ENCODE data around the gene FURIN. TPM values are rescaled to one million over a fixed set of nuclear protein-coding genes. Genes with fewer than 3 reads are reported as not detected.

FURIN gene
- total and polyA plus RNA-seq, 2 of the 8 experiments (the other 6 are each of a cell fraction or from before 2014, with no cell fraction given) = 15.8 to 32.1 TPM

DNA sequence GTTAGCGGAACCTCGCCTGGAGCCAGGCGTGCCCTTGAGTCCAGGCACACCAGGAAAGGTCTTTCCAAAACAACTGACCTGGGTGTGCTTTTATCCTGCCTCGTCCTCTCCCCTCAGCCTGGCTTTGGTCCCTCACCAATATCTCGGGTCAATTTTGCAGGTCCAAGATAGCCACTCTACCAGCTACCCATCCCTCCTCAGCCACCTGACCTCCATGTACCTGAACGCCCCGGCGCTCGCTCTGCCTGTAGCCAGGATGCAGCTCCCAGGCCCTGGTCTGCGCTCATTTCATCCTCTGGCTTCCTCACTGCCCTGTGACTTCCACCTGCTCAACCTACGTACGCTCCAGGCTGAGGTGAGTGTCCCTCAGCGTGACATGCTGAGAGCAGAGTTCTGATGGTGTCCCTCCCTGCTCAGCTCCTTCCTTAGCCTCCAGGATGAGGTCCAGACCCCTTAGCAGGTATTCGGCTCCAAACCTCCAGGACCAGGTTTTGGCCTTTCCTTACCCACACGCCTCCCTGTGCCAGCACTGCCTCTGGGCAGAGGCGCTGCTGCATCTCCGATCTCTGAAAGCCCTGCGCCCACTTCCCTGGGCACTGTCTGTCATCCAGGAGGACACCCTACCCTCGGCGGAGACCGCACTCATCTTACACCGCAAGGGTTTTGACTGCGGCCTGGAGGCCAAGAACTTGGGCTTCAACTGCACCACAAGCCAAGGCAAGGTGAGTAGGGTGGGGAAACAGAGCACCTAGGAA lies 49.8 kb downstream of the FURIN start:
- 92% methylated on average over 23 of the region's 23 CpGs; no CpG with 5 or more reads in 1 of the 2 experiments for WGBS, 2 experiments (ENCODE audit: extremely low coverage in 1 of 2, insufficient coverage in 1 of 2, insufficient read length in 1 of 2, insufficient replicate concordance in 2 of 2, low coverage in 1 of 2, low lambda C conversion rate in 2 of 2, missing lambda C conversion rate in 1 of 2)
- Histone ChIP-seq H4K91ac (replicated peaks; ENCODE audit: insufficient read length, low read length) (no peak overlapping the region), H2BK20ac (ENCODE audit: low read length) (no peak overlapping the region), H3K9me3 (ENCODE audit: insufficient read depth in 2 of 2, low read depth in 1 of 2, low read length in 1 of 2) (no peaks in the 10 kb centered on the region), H3K27me3 (replicated peaks in 1 of 4; ENCODE audit: control insufficient read depth in 3 of 4, extremely low read depth in 1 of 4, insufficient read depth in 3 of 4, low read length in 3 of 4) (no peaks in the 10 kb centered on the region), H4K20me1 (replicated peaks in 1 of 2; ENCODE audit: control insufficient read depth in 1 of 2, insufficient read depth in 2 of 2, low read length in 2 of 2) (peaks cover under 1 to 3% of the 10 kb centered on the region in 2 experiments), H3K18ac (ENCODE audit: extremely low read depth, low read length) (no peak overlapping the region), H3K4me3 (ENCODE audit: extremely low read depth in 1 of 4, insufficient read depth in 2 of 4, low read depth in 3 of 4, low read length in 4 of 4) (no peak overlapping the region), H3K4me2 (ENCODE audit: insufficient read depth in 1 of 2, low read depth in 2 of 2, low read length in 2 of 2) (no peak overlapping the region), H3K27ac (ENCODE audit: low read depth, low read length) (no peak overlapping the region), H3K79me2 (ENCODE audit: control insufficient read depth in 1 of 2, insufficient read depth in 2 of 2, low read length in 2 of 2) (no peaks in the 10 kb centered on the region), H2AK5ac (ENCODE audit: low read depth, low read length) (no peak overlapping the region), H3K4me1 (replicated peaks in 1 of 4; ENCODE audit: control insufficient read depth in 3 of 4, insufficient read depth in 4 of 4, low read length in 3 of 4) (peaks cover 0 to 2% (median 0%) of the 10 kb centered on the region in 4 experiments; a peak in 2 of 7 replicates), H2AFZ (ENCODE audit: low read length) (no peak overlapping the region), H3K79me1 (ENCODE audit: low read depth, low read length) (no peaks in the 10 kb centered on the region), H3K23ac (ENCODE audit: insufficient read length) (no peak overlapping the region), H3K9ac (replicated peaks in 1 of 4; ENCODE audit: extremely low read depth in 1 of 4, low read depth in 3 of 4, low read length in 3 of 4) (no peak overlapping the region), H3K14ac (ENCODE audit: insufficient read length) (no peak overlapping the region), H2BK15ac (ENCODE audit: low read length) (no peak overlapping the region), H3K36me3 (ENCODE audit: control insufficient read depth in 2 of 4, insufficient read depth in 4 of 4, low read length in 3 of 4) (no peaks in the 10 kb centered on the region; a peak in 2 of 8 replicates), H2BK5ac (ENCODE audit: low read depth, low read length) (no peak overlapping the region; the same call in 1 of the 2 replicates), H4K5ac (ENCODE audit: insufficient read length, low read depth, low read length) (no peak overlapping the region), H2BK120ac (replicated peaks; ENCODE audit: low read depth, low read length) (no peak overlapping the region), H3K4ac (replicated peaks; ENCODE audit: insufficient read length, low read depth, low read length) (no peak overlapping the region), H3K23me2 (ENCODE audit: low read depth, low read length) (no peaks in the 10 kb centered on the region), H2BK12ac (ENCODE audit: low read depth, low read length) (no peak overlapping the region), H4K8ac (ENCODE audit: extremely low read depth, insufficient read depth, low read length) (no peak overlapping the region), H3K56ac (replicated peaks; ENCODE audit: insufficient read length, low read depth, low read length) (no peak overlapping the region)
- ChIA-PET POLR2A (ENCODE audit: partially characterized antibody) (interaction anchor here (0.7 to 1.4 kb wide), 4 partner anchors 12 to 17 kb away, joined by 3 to 6 read pairs (median 3); partner anchors contain the start of genes MAN2A2 and UNC45A), CTCF (ENCODE audit: partially characterized antibody) (interaction anchor here (0.6 to 6.8 kb wide), 9 partner anchors 8 to 331 kb away, joined by 3 to 87 read pairs (median 4); partner anchors contain the start of genes HDDC3 and UNC45A)
- FAIRE-seq = no peak
- no peak for DNase-seq (ENCODE audit: low read depth in 1 of 2, low spot score in 2 of 2)
- TF ChIP-seq TCF12 (IDR thresholded peaks at IDR 0.05; ENCODE audit: low read depth, low read length) (no peak), RAD21 (IDR thresholded peaks at IDR 0.05 in 1 of 2, conservative IDR thresholded peaks at IDR 0.05 in 1 of 2; ENCODE audit: low read depth in 2 of 2, low read length in 2 of 2) (no peak), PHF8 (conservative IDR thresholded peaks at IDR 0.05; ENCODE audit: low read depth, low read length) (no peak), SP4 (IDR thresholded peaks at IDR 0.05; ENCODE audit: low read length) (no peak), BACH1 (IDR thresholded peaks at IDR 0.05; ENCODE audit: low read length) (no peak), RNF2 (IDR thresholded peaks at IDR 0.05; ENCODE audit: borderline replicate concordance, low read depth, low read length, missing control alignments, poor library complexity, severe bottlenecking) (no peak)
- TF ChIP-seq, protein P1, sequence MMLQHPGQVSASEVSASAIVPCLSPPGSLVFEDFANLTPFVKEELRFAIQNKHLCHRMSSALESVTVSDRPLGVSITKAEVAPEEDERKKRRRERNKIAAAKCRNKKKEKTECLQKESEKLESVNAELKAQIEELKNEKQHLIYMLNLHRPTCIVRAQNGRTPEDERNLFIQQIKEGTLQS (IDR thresholded peaks at IDR 0.05; ENCODE audit: insufficient read depth, low read depth, low read length) = no peak
- TF ChIP-seq, protein P2, sequence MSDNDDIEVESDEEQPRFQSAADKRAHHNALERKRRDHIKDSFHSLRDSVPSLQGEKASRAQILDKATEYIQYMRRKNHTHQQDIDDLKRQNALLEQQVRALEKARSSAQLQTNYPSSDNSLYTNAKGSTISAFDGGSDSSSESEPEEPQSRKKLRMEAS (IDR thresholded peaks at IDR 0.05) = no peak

Data from H1 (cell line).